Liver (tissue), 9 donors: ENCODE data around the gene ARL13B. TPM values are rescaled to one million over a fixed set of nuclear protein-coding genes. Genes with fewer than 3 reads are reported as not detected.

ENCODE experiments used
- DNase-seq: peaks from one replicate; pipeline ENCODE4 v3.0.0-alpha.2; 2017; ENCODE audit warnings: low spot score
- H3K27ac ChIP-seq, 2 donors: one replicate each; pipeline ENCODE4 v1.7.0; 2013; ENCODE audit warnings: inconsistent platforms in 2 of 2, low read length in 2 of 2, control low read depth in 1 of 2, low read depth in 1 of 2, mild to moderate bottlenecking in 1 of 2
- H3K27me3 ChIP-seq, 4 donors: one replicate each; pipeline versions ENCODE4 v1.6.1 to v1.7.0; 2013; ENCODE audit warnings: low read length in 3 of 4, inconsistent platforms in 1 of 4, mild to moderate bottlenecking in 1 of 4, moderate library complexity in 1 of 4; ENCODE audit not compliant: control insufficient read depth in 4 of 4, insufficient read depth in 4 of 4
- H3K36me3 ChIP-seq, 4 donors: one replicate each; pipeline versions ENCODE4 v1.6.1 to v1.7.0; 2013; ENCODE audit warnings: low read length in 3 of 4, mild to moderate bottlenecking in 3 of 4, low read depth in 1 of 4, moderate library complexity in 1 of 4; ENCODE audit not compliant: control insufficient read depth in 4 of 4, insufficient read depth in 3 of 4
- H3K4me1 ChIP-seq, 4 donors: one replicate each; pipeline versions ENCODE4 v1.6.1 to v1.7.0; 2013; ENCODE audit warnings: low read length in 3 of 4, mild to moderate bottlenecking in 3 of 4, moderate library complexity in 1 of 4; ENCODE audit not compliant: control insufficient read depth in 4 of 4, insufficient read depth in 4 of 4
- H3K4me3 ChIP-seq, 3 donors: one replicate each; pipeline versions ENCODE4 v1.6.1 to v1.7.0; 2013; ENCODE audit warnings: low read length in 3 of 3, control low read depth in 1 of 3, low read depth in 1 of 3, mild to moderate bottlenecking in 1 of 3
- H3K9ac ChIP-seq, 2 donors: one replicate each; pipeline ENCODE4 v1.7.0; 2013; ENCODE audit warnings: low read length in 2 of 2, mild to moderate bottlenecking in 2 of 2, moderate library complexity in 2 of 2, control low read depth in 1 of 2, low read depth in 1 of 2
- H3K9me3 ChIP-seq, 4 donors: one replicate each; pipeline versions ENCODE4 v1.6.1 to v1.7.0; 2013; ENCODE audit warnings: low read length in 3 of 4; ENCODE audit not compliant: control insufficient read depth in 4 of 4
- FOXA1 ChIP-seq: IDR thresholded peaks from 2 replicates; pipeline ENCODE4 v1.6.1; 2016; ENCODE audit warnings: antibody characterized with exemption
- FOXA2 ChIP-seq: IDR thresholded peaks from 2 replicates; pipeline ENCODE4 v1.6.1; 2016; ENCODE audit warnings: antibody characterized with exemption
- HNF4A ChIP-seq, 2 donors: conservative IDR thresholded peaks; 2 replicates each; pipeline ENCODE4 v1.6.1; 2016; ENCODE audit warnings: antibody characterized with exemption in 2 of 2, mild to moderate bottlenecking in 2 of 2
- HNF4G ChIP-seq: IDR thresholded peaks from 2 replicates; pipeline ENCODE4 v1.6.1; 2016; ENCODE audit warnings: antibody characterized with exemption
- JUND ChIP-seq, 2 donors: IDR thresholded peaks; 2 replicates each; pipeline ENCODE4 v1.6.1; 2016; ENCODE audit warnings: antibody characterized with exemption in 2 of 2
- RAD21 ChIP-seq, 2 donors: IDR thresholded peaks; 2 replicates each; pipeline ENCODE4 v1.6.1; 2016; ENCODE audit warnings: antibody characterized with exemption in 2 of 2, mild to moderate bottlenecking in 2 of 2
- SP1 ChIP-seq: IDR thresholded peaks from 2 replicates; pipeline ENCODE4 v1.6.1; 2018; ENCODE audit warnings: antibody characterized with exemption, mild to moderate bottlenecking
- YY1 ChIP-seq: IDR thresholded peaks from 2 replicates; pipeline ENCODE4 v1.6.1; 2016; ENCODE audit warnings: antibody characterized with exemption, mild to moderate bottlenecking
- WGBS: extraction: QIAGEN DNeasy Blood & Tissue Kit; methylation state at CpG from one replicate; pipeline ENCODE4 v1.1.7; 2013; 5-methylcytosine and 5-hydroxymethylcytosine counted together
- polyA plus RNA-seq, 2 donors: library from polyadenylated mRNA; stranded (reverse) in 1 of 2; unstranded in 1 of 2; fragments of 200-250 nt in 1 of 2; fragments of >200 nt in 1 of 2; fragmentation: Nextera tagmentation in 1 of 2; extraction: Ambion mirVana in 1 of 2; gene quantifications; one replicate each; pipeline versions ENCODE4 v1.2.1 to v1.2.3, GENCODE V29; 2013 to 2015
- total RNA-seq, 2 donors: library from RNA; depleted of rRNA; stranded (reverse); fragments of >200 nt; gene quantifications; one replicate each; pipeline ENCODE4 v1.2.3, GENCODE V29; 2014
- TF ChIP-seq, protein P1 (sequence below): fragments of 150-350 bp; IDR thresholded peaks from 2 replicates; pipeline ENCODE4 v1.5.1; 2017; ENCODE audit warnings: improper control_type of control experiment, low read depth, low read length; ENCODE audit not compliant: missing input control
- TF ChIP-seq, protein P2 (sequence below): IDR thresholded peaks from 2 replicates; pipeline ENCODE4 v1.6.1; 2016; ENCODE audit warnings: antibody characterized with exemption
- TF ChIP-seq, protein P3 (sequence below): IDR thresholded peaks from 2 replicates; pipeline ENCODE4 v1.6.1; 2016; ENCODE audit warnings: antibody characterized with exemption, mild to moderate bottlenecking
- TF ChIP-seq, protein P4 (sequence below): IDR thresholded peaks from 2 replicates; pipeline ENCODE4 v1.6.1; 2016; ENCODE audit warnings: antibody characterized with exemption
- donor health status: healthy.
- donor health status: healthy.
- donor health status: healthy.
- donor health status: healthy.
- donor health status: healthy.

ARL13B gene
- total and polyA plus RNA-seq, 4 donors, result 3.0 to 5.8 (median 3.5) TPM

DNA sequence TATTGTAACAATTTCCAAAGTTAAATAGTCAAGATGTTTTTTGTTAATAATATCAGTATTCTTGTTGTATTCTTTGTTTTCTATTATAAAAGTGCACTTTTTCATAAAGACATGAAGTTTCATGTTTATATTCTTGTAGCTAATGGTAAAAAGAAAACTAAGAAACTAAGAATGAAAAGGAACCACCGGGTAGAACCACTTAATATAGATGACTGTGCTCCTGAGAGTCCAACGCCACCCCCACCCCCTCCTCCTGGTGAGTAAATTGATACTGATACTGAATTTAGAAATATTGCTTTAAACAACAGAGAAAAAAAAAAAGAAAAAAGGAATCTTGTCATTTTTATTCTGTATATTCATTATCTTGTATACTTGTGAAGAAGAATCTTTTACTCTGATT is 69.3 kb downstream of the ARL13B start:
- H3K27ac ChIP-seq, result no peak overlapping the region
- no peak overlapping the region for H3K4me3 ChIP-seq
- peaks cover 0 to 3% (median 0%) of the 10 kb centered on the region in 4 donors for H3K36me3 ChIP-seq
- no peak for DNase-seq
- H3K9ac ChIP-seq, result no peak overlapping the region
- peaks cover 0 to 3% (median 0%) of the 10 kb centered on the region in 4 donors for H3K9me3 ChIP-seq
- TF ChIP-seq YY1 (no peak), HNF4A (conservative IDR thresholded peaks at IDR 0.05) (no peak), FOXA1 (no peak), SP1 (no peak), JUND (IDR thresholded peaks at IDR 0.05) (no peak), FOXA2 (no peak), HNF4G (no peak)
- TF ChIP-seq, protein P1, sequence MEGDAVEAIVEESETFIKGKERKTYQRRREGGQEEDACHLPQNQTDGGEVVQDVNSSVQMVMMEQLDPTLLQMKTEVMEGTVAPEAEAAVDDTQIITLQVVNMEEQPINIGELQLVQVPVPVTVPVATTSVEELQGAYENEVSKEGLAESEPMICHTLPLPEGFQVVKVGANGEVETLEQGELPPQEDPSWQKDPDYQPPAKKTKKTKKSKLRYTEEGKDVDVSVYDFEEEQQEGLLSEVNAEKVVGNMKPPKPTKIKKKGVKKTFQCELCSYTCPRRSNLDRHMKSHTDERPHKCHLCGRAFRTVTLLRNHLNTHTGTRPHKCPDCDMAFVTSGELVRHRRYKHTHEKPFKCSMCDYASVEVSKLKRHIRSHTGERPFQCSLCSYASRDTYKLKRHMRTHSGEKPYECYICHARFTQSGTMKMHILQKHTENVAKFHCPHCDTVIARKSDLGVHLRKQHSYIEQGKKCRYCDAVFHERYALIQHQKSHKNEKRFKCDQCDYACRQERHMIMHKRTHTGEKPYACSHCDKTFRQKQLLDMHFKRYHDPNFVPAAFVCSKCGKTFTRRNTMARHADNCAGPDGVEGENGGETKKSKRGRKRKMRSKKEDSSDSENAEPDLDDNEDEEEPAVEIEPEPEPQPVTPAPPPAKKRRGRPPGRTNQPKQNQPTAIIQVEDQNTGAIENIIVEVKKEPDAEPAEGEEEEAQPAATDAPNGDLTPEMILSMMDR, result no peak
- TF ChIP-seq, protein P2, sequence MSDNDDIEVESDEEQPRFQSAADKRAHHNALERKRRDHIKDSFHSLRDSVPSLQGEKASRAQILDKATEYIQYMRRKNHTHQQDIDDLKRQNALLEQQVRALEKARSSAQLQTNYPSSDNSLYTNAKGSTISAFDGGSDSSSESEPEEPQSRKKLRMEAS, result no peak
- TF ChIP-seq, protein P3, sequence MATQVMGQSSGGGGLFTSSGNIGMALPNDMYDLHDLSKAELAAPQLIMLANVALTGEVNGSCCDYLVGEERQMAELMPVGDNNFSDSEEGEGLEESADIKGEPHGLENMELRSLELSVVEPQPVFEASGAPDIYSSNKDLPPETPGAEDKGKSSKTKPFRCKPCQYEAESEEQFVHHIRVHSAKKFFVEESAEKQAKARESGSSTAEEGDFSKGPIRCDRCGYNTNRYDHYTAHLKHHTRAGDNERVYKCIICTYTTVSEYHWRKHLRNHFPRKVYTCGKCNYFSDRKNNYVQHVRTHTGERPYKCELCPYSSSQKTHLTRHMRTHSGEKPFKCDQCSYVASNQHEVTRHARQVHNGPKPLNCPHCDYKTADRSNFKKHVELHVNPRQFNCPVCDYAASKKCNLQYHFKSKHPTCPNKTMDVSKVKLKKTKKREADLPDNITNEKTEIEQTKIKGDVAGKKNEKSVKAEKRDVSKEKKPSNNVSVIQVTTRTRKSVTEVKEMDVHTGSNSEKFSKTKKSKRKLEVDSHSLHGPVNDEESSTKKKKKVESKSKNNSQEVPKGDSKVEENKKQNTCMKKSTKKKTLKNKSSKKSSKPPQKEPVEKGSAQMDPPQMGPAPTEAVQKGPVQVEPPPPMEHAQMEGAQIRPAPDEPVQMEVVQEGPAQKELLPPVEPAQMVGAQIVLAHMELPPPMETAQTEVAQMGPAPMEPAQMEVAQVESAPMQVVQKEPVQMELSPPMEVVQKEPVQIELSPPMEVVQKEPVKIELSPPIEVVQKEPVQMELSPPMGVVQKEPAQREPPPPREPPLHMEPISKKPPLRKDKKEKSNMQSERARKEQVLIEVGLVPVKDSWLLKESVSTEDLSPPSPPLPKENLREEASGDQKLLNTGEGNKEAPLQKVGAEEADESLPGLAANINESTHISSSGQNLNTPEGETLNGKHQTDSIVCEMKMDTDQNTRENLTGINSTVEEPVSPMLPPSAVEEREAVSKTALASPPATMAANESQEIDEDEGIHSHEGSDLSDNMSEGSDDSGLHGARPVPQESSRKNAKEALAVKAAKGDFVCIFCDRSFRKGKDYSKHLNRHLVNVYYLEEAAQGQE, result no peak
- TF ChIP-seq, protein P4, sequence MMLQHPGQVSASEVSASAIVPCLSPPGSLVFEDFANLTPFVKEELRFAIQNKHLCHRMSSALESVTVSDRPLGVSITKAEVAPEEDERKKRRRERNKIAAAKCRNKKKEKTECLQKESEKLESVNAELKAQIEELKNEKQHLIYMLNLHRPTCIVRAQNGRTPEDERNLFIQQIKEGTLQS, result no peak
- H3K27me3 ChIP-seq, result no peaks in the 10 kb centered on the region
- H3K4me1 ChIP-seq, result no peaks in the 10 kb centered on the region
- WGBS, result 86% methylated on average over 2 of the region's 2 CpGs

DNA sequence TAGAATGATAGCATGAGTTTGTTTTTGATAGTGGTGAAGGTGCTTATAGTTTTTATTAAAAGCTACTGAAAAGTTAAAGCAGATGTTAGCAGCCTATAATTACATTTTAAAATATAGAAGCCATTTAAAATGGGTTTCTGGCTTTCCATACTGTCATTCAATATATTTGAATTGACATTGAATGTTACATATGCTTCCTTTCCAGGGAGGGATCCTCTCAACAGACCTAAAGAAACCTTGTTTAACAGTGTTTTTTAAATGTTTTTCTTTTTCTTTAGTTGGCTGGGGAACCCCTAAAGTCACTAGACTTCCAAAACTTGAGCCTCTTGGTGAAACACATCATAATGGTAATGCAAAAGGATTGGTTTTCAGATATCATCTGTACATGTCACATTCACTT is 70.6 kb downstream of the ARL13B start:
- DNase-seq, result no peak
- Histone ChIP-seq H3K9ac (no peak overlapping the region), H3K36me3 (no peaks in the 10 kb centered on the region), H3K4me1 (no peaks in the 10 kb centered on the region), H3K27me3 (no peaks in the 10 kb centered on the region), H3K4me3 (no peak overlapping the region), H3K27ac (no peak overlapping the region), H3K9me3 (no peaks in the 10 kb centered on the region)
- TF ChIP-seq RAD21 (IDR thresholded peaks at IDR 0.05) (no peak), SP1 (no peak), YY1 (no peak)
- TF ChIP-seq, protein P2, result no peak
- TF ChIP-seq, protein P4, result no peak
- TF ChIP-seq, protein P1, result no peak
